Fibroblast of mammary gland (primary cell): ENCODE results near the gene SLC22A24.
"Not testable (repeated sequence)": the region's sequence is repeated elsewhere in the genome, so short reads cannot be mapped to it uniquely, and the experiment has no call there.

Experiments
- DNase-seq: peaks from one replicate; pipeline ENCODE4 v3.0.0-alpha.2; 2010; ENCODE audit warnings: low read depth
- H3K4me3 ChIP-seq: 2 replicates; pipeline ENCODE4 v1.5.1; 2011; ENCODE audit warnings: low read depth, mild to moderate bottlenecking, low read length, moderate library complexity; ENCODE audit not compliant: control insufficient read depth
- TF ChIP-seq, protein P1 (sequence below): conservative IDR thresholded peaks from 2 replicates; pipeline ENCODE4 v1.5.1; 2011; ENCODE audit warnings: low read depth, low read length, inconsistent platforms; ENCODE audit not compliant: control insufficient read depth, insufficient read depth

The SLC22A24 gene

DNA sequence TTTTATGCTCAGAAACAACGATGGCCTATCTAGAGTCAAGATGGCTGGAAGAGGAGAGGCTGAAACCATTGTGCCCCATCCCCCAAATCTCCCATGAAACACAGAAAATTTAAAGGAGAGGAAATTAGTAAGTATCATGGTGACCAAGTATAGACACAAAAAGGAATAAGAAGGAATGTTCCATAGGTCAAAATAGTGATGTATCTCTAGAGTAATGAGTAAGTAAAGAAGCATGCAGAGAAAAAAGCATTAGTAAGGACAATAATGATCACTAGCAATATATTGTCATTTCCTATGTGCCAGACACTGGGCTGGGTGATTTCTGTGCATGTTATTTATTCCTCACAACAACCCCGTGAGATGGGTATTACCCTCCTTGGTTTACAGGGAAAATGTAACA lies 2.6 kb upstream of the SLC22A24 start:
- TF ChIP-seq, protein P1, sequence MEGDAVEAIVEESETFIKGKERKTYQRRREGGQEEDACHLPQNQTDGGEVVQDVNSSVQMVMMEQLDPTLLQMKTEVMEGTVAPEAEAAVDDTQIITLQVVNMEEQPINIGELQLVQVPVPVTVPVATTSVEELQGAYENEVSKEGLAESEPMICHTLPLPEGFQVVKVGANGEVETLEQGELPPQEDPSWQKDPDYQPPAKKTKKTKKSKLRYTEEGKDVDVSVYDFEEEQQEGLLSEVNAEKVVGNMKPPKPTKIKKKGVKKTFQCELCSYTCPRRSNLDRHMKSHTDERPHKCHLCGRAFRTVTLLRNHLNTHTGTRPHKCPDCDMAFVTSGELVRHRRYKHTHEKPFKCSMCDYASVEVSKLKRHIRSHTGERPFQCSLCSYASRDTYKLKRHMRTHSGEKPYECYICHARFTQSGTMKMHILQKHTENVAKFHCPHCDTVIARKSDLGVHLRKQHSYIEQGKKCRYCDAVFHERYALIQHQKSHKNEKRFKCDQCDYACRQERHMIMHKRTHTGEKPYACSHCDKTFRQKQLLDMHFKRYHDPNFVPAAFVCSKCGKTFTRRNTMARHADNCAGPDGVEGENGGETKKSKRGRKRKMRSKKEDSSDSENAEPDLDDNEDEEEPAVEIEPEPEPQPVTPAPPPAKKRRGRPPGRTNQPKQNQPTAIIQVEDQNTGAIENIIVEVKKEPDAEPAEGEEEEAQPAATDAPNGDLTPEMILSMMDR, result no peak
- H3K4me3 ChIP-seq, result no peak overlapping the region
- peak; percentile 4 for DNase-seq

DNA sequence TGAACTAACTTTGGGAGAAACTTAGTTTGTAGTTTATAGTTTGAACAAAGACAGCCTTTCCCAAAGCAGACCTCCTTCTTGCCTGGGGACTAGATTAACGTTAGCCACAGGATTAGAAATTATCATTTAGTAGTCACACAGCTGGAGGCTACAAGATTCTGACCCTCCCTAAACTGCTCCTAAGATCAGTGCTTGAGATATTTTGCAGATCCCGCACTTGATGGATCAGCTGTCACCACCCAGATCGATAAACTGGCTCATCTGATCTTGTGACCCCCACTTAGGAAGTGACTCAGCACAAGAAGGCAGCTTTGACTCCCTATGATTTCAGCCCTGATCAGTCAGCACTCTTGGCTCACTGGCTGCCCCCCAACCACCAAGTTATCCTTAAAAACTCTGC lies 1.6 kb downstream of the SLC22A24 start:
- no peak overlapping the region for H3K4me3 ChIP-seq
- TF ChIP-seq, protein P1, result no peak
- DNase-seq, result peak; percentile 21

DNA sequence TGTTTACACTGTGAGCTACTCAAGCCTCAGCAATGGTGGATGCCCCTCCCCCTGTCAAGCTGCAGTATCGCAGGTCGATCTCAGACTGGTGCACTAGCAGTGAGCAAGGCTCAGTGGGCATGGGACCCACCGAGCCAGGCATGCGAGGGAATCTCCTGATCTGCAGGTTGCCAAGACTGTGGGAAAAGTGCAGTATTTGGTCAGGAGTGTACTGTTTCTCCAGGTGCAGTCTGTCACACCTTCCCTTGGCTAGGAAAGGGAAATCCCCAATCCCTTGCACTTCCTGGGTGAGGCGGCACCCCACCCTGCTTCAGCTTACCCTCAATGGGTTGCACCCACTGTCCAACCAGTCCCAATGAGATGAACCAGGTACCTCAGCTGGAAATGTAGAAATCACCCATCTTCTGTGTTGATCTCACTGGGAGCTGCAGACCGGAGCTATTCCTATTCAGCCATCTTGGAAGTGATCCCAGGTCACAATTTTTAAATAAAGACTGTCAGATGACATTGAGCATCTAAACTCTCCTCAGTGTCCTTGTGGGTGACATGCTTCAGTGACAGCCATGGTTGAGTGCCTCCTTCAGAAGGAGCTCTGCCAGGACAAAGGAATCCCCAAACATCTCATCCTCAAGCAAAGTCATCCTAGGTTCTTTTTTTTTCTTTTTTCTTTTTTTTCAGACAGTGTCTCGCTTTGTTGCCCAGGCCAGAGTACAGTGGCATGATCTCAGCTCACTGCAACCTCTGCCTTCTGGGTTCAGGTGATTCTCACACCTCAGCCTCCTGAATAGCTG lies 10.8 kb downstream of the SLC22A24 start:
- no peak for DNase-seq
- TF ChIP-seq, protein P1, result no peak
- H3K4me3 ChIP-seq, result no peak overlapping the region

DNA sequence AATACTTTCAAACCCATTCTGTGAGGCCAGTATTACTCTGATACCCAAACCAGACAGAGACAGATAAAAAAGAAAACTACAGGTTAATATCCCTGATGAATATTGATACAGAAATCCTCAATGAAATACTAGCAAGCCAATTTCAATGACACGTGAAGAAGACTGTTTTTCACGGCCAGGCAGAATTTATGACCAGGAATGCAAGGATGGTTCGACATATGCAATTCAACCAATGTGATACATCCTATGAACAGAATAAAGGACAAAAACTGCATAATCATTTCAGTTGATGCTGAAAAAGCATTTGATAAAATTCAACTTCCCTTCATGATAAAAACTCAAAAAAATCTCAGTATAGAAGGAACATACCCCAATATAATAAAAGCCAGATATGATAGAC lies 44.5 kb downstream of the SLC22A24 start:
- no peak for DNase-seq
- H3K4me3 ChIP-seq, result no peak overlapping the region
- TF ChIP-seq, protein P1, result no peak

DNA sequence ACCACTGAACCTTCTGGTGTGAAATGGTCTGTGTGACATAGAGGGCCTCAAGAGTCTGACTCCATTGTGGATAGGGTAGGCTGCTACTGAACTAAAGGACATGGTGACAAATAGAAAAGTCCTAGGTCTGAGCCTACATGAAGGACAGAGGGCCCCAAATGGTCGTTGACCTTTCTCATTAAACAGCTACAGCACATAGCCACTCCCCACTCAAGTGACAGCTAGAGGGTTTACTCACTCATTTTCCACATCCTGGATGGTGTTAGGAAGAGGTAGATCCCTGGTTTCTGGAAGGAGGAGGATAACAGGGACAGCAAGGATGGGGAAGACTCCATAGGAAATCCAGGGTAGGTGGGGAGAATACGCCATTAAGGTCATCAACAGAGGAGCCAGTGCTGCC lies 63.3 kb downstream of the SLC22A24 start:
- DNase-seq, result no peak
- TF ChIP-seq, protein P1, result no peak

DNA sequence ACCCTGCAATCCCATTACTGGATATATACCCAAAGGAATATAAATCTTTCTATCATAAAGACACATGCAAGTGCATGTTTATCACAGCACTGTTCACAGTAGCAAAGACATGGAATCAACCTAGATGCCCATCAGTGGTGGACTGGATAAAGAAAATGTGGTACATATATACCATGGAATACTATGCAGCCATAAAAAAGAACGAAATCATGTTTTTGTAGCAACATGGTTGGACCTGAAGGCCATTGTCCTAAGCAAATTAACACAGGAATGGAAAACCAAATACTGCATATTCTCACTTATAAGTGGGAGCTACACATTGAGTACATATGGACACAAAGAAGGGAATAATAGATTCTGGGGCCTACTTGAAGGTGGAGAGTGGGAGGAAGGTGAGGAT lies 97.8 kb downstream of the SLC22A24 start:
- DNase-seq, H3K4me3 ChIP-seq: not testable (repeated sequence)

More for the DNA sequence above, 63.3 kb downstream of the SLC22A24 start:
- no peak overlapping the region for H3K4me3 ChIP-seq

DNA sequence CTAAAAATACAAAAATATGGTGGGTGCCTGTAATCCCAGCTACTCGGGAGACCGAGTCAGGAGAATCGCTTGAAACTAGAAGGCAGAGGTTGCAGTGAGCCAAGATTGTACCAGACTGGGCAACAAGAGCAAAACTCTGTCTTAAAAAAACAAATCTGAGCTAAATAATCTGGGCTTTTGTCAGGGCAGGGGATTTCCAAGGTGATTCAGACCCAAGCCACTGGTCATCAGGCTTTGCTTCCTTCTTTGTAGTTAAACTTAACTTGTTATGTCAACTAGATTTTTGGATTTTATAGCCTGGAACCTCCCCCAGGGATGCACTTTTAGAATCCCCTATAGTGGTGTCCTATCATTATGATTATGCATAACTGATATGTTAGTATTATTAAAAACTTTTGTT lies 101.4 kb downstream of the SLC22A24 start:
- TF ChIP-seq, protein P1, result no peak
- no peak for DNase-seq

More for the DNA sequence above, 101.4 kb downstream of the SLC22A24 start:
- no peak overlapping the region for H3K4me3 ChIP-seq
